NCI-H2081 treated with DMSO at 0.1 percent for 48 hours (cell line): ENCODE results near the gene PPP2R3B.
"Not testable (repeated sequence)": the region's sequence is repeated elsewhere in the genome, so short reads cannot be mapped to it uniquely, and the experiment has no call there.

ENCODE experiments used
- DNase-seq: peaks from one replicate; lab custom pipeline; 2025; lab: John Stamatoyannopoulos, UW

PPP2R3B gene

GRCh38 chrX:318739-319578 is 67.7 kb downstream of the PPP2R3B start, which contains the start of gene GTPBP6:
Gene GTPBP6 (minus strand): TSS chrX:318796. CDS start chrX:318787, 9 bp downstream.
- no peak for DNase-seq

GRCh38 chrX:318068-318738 is 68.5 kb downstream of the PPP2R3B start:
- no peak for DNase-seq

DNA sequence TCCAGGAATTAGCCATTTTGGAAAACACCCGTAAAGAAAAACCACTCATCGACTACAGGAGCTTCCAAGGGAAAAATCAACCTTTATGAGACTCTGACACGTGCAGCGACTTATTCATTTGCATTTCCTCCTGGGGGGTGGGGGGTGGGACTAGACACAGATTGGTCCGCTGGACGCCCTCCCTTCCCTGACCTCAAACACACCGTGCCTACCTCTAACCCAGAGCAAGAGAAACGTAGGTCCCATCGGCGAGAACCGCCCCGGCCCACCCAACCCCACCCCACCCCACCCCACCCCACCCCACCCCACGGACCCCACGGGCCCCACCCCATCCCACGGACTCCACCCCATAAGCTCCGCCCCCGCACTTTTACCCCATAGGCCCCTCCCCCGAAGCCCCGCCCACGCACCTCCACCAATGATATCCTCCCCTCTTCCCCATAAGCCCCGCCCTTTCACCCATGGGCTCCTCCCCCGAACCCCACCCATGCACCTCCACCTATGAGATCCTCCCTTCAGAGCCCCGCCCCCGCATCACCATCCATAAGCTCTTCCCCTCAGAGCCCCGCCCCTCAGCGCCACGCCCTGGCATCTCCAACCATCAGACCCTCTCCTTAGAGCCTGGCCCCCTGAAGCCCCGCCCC is 69.2 kb downstream of the PPP2R3B start:
- no peak for DNase-seq

- no peak for DNase-seq
These were observed 70.1 kb downstream of the PPP2R3B start for GRCh38 chrX:316351-317325.

DNA sequence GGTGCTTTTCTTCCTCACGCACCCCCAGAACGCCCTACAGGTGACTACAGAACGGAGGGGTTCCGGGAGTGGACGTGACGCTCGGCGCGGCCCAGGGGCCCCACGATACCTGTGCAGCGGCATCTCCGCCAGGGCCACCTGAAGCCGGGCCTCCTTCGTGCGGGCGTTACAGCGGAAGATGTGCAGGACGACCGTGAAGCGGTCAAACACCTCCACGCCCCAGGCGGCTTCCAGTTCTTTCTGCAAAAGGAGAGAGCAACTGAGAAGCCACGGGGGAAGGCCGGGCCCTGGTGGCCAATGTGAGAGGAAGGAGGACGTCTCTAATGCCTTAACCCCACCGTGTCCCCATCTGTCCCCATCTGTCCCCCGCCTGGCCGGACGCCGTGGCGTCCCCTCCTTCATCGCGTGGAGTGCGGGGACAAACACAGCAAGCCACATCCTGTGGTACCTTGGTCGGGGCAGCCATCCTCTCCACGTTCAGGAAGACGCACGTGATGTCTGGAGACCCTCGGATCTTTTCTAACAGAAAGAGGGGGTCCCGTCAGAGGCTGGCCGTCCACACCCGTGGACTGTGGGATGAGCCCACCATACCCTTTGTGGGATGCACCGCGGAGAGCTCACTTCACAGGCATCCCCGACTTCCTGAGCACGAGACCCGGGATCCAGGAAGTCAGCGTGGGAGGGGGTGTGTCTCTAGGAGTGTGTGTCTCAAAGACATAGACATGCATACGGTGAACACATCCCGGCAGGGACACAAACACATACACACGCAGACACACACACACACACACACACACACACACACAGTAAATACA is 71.7 kb downstream of the PPP2R3B start:
- no peak for DNase-seq

- DNase-seq: no peak
These were observed 72.7 kb downstream of the PPP2R3B start for GRCh38 chrX:314049-314448.

GRCh38 chrX:313546-313945 is 73.2 kb downstream of the PPP2R3B start:
- no peak for DNase-seq

- DNase-seq: no peak
These were observed 73.9 kb downstream of the PPP2R3B start for GRCh38 chrX:312621-313331.

DNA sequence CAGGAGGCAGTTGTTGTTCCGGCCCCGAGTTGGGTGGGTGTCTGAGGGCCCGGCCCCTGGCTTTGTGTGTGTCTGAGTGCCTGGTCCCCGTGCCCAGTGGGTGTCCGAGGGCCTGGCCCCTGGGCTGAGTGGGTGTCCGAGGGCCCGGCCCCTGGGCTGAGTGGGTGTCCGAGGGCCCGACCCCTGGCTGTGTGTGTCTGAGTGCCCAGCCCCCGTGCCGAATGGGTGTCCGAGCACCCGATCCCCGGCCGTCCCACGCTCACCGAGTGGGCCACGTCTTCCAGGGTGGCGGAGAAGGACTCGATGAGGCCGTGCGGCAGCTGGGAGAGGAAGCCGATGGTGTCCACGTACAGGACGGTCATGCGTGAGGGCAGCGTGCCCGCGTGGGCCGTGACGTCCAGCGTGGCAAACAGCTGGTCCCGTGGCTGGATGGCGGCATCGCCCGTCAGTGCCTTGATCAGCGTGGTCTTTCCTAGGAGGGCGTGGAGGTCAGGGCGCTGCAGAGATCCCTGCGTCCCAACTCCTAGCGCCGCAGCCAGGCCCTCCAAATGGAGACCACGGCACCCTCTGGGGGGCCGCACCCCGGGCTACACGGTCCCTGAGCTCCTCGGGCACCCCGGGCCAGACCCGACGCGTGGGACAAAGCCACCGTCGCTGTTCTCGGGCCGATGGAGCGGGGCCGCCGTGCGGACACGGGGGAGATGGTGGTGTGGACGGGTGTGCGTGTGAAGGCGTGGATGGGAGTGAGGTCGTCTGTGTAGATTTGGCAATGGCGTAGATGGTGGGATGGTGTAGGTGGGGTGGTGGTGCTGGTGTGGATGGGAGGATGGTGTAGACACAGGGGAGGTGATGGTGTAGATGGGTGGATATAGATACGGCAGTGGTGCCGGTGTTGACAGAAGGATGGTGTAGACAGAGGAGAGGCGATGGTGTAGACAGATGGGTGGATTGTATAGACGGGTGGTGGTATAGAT is 75.3 kb downstream of the PPP2R3B start:
- DNase-seq: no peak

GRCh38 chrX:310621-311155 is 76.0 kb downstream of the PPP2R3B start:
- DNase-seq: no peak

- DNase-seq: no peak
These were observed 77.7 kb downstream of the PPP2R3B start for GRCh38 chrX:308821-309520.

- no peak for DNase-seq
These were observed 79.2 kb downstream of the PPP2R3B start for GRCh38 chrX:307261-308111.

DNA sequence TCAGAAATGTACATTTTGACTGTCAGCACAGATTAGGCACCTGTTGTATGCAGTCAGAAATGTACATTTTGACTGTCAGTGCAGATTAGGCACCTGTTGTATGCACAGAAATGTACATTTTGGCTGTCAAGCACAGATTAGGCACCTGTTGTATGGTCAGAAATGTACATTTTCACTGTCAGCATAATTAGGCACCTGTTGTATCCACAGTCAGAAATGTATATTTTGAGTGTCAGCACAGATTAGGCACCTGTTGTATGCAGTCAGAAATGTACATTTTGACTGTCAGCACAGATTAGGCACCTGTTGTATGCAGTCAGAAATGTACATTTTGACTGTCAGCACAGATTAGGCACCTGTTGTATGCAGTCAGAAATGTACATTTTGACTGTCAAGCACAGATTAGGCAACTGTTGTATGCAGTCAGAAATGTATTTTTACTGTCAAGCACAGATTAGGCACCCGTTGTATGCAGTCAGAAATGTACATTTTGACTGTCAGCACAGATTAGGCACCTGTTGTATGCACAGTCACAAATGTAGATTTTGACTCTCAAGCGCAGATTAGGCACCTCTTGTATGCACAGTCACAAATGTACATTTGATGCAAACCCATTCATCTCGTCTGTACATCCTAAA is 80.0 kb downstream of the PPP2R3B start:
- DNase-seq: not testable (repeated sequence)

DNA sequence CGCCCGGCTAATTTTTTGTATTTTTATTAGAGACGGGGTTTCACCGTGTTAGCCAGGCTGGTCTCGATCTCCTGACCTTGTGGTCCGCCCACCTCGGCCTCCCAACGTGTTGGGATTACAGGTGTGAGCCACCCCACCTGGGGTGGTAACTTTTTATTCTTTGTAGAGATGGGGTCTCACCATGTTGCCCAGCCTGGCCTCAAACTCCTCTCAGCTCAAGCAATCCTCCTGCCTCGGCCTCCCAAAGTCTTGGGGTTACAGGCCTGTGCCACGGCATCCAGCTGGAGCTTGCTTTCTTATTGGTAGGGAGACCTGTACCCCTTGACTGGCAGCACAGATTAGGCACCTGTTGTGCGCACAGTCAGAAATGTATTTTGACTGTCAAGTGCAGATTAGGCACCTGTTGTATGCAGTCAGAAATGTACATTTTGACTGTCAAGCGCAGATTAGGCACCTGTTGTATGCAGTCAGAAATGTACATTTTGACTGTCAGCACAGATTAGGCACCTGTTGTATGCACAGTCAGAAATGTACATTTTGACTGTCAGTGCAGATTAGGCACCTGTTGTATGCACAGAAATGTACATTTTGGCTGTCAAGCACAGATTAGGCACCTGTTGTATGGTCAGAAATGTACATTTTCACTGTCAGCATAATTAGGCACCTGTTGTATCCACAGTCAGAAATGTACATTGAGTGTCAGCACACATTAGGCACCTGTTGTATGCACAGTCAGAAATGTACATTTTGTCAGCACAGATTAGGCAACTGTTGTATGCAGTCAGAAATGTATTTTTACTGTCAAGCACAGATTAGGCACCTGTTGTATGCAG is 80.7 kb downstream of the PPP2R3B start:
- DNase-seq: not testable (repeated sequence)

GRCh38 chrX:302975-303374 is 83.7 kb downstream of the PPP2R3B start:
- DNase-seq: no peak

GRCh38 chrX:300334-300733 is 86.4 kb downstream of the PPP2R3B start:
- DNase-seq: no peak
